T-cell (primary cell): ENCODE data around the gene VSTM5. TPM values are rescaled to one million over a fixed set of nuclear protein-coding genes. Genes with fewer than 3 reads are reported as not detected.

Experiments
- ATAC-seq, 4 experiments: fragments of 200-7000 bp in 3 of 4; fragments of 150-1000 bp in 1 of 4; cut with Tn5 transposase; replicated peaks in 1 of 4; 1 replicate in 3 of 4; 2 replicates in 1 of 4; pipeline ENCODE4 v1.10.0; 2021; ENCODE audit warnings: moderate library complexity in 3 of 4, mild to moderate bottlenecking in 2 of 4, moderate number of reproducible peaks in 1 of 4
- CTCF ChIA-PET, 2 donors: fragments of 300-600 bp; sonication (Branson Sonifier 250); formaldehyde crosslinking; loops; one replicate each; lab custom pipeline; 2022; ENCODE audit warnings: antibody characterized with exemption in 2 of 2; lab: Charles Lee
- POLR2A ChIA-PET, 2 donors: fragments of 300-600 bp; sonication (Branson Sonifier 250); formaldehyde crosslinking; loops; one replicate each; lab custom pipeline; 2022; ENCODE audit warnings: antibody characterized with exemption in 2 of 2; lab: Charles Lee
- DNase-seq, 35 experiments: peaks; one replicate each; pipeline versions ENCODE4 v3.0.0 to v3.0.0-alpha.2; 2013 to 2023
- H3K27ac ChIP-seq: one replicate; pipeline ENCODE4 v1.5.1; 2013; ENCODE audit warnings: low read length
- H3K27me3 ChIP-seq, 2 experiments: replicated peaks in 1 of 2; 1 replicate in 1 of 2; 2 replicates in 1 of 2; pipeline versions ENCODE4 v1.6.1 to v1.7.0; 2013; ENCODE audit warnings: low read length in 1 of 2, mixed read lengths in 1 of 2; ENCODE audit not compliant: control insufficient read depth in 2 of 2, insufficient read depth in 2 of 2; ENCODE audit errors: extremely low read depth in 1 of 2
- H3K36me3 ChIP-seq, 2 donors: 1 replicate in 1 of 2; 2 replicates in 1 of 2; pipeline versions ENCODE4 v1.6.1 to v1.7.0; 2013; ENCODE audit warnings: low read length in 1 of 2; ENCODE audit not compliant: control insufficient read depth in 2 of 2, insufficient read depth in 1 of 2; ENCODE audit errors: extremely low read depth in 1 of 2
- H3K4me1 ChIP-seq, 2 experiments: 1 replicate in 1 of 2; 2 replicates in 1 of 2; pipeline versions ENCODE4 v1.6.1 to v1.7.0; 2013; ENCODE audit warnings: low read length in 2 of 2, mixed read lengths in 1 of 2; ENCODE audit not compliant: insufficient read depth in 2 of 2, control insufficient read depth in 1 of 2; ENCODE audit errors: extremely low read depth in 1 of 2
- H3K4me3 ChIP-seq, 2 donors: 1 replicate in 1 of 2; 2 replicates in 1 of 2; pipeline versions ENCODE4 v1.5.1 to v1.7.0; 2013; ENCODE audit warnings: mild to moderate bottlenecking in 2 of 2, low read length in 1 of 2, moderate library complexity in 1 of 2; ENCODE audit not compliant: control insufficient read depth in 1 of 2; ENCODE audit errors: extremely low read depth in 1 of 2
- H3K9me3 ChIP-seq: 2 replicates; pipeline ENCODE4 v1.7.0; 2013
- H3K27ac Mint-ChIP-seq, 2 donors: one replicate each; pipeline ENCODE4 v1.8.0; 2020 to 2021; ENCODE audit warnings: mild to moderate bottlenecking in 2 of 2, mixed read lengths in 2 of 2
- H3K27me3 Mint-ChIP-seq, 2 donors: one replicate each; pipeline ENCODE4 v1.8.0; 2021 to 2022; ENCODE audit warnings: mixed read lengths in 2 of 2
- H3K36me3 Mint-ChIP-seq: one replicate; pipeline ENCODE4 v1.8.0; 2021; ENCODE audit warnings: mixed read lengths
- H3K4me1 Mint-ChIP-seq, 3 donors: one replicate each; pipeline ENCODE4 v1.8.0; 2020 to 2022; ENCODE audit warnings: mixed read lengths in 3 of 3, mild to moderate bottlenecking in 1 of 3
- H3K4me3 Mint-ChIP-seq, 3 donors: one replicate each; pipeline ENCODE4 v1.8.0; 2020 to 2022; ENCODE audit warnings: mild to moderate bottlenecking in 3 of 3, mixed read lengths in 3 of 3, moderate library complexity in 3 of 3
- H3K9me3 Mint-ChIP-seq, 3 donors: one replicate each; pipeline ENCODE4 v1.8.0; 2020 to 2022; ENCODE audit warnings: mixed read lengths in 3 of 3
- WGBS: methylation state at CpG from one replicate; pipeline ENCODE4 v1.1.5; 2013; ENCODE audit warnings: missing lambda C conversion rate; ENCODE audit not compliant: insufficient coverage; 5-methylcytosine and 5-hydroxymethylcytosine counted together
- total RNA-seq, 35 experiments: library from RNA in 6 of 35; stranded (reverse) in 6 of 35; fragments of 120-200 nt in 1 of 35; gene quantifications; one replicate each; pipeline versions ENCODE4 v1.2.1 to v1.2.4 and lab custom pipeline; 2013 to 2026

Gene VSTM5
- total RNA-seq, 5 donors from 2014 or later (not counting 1 experiment from before 2014, with no cell fraction given), result not detected

DNA sequence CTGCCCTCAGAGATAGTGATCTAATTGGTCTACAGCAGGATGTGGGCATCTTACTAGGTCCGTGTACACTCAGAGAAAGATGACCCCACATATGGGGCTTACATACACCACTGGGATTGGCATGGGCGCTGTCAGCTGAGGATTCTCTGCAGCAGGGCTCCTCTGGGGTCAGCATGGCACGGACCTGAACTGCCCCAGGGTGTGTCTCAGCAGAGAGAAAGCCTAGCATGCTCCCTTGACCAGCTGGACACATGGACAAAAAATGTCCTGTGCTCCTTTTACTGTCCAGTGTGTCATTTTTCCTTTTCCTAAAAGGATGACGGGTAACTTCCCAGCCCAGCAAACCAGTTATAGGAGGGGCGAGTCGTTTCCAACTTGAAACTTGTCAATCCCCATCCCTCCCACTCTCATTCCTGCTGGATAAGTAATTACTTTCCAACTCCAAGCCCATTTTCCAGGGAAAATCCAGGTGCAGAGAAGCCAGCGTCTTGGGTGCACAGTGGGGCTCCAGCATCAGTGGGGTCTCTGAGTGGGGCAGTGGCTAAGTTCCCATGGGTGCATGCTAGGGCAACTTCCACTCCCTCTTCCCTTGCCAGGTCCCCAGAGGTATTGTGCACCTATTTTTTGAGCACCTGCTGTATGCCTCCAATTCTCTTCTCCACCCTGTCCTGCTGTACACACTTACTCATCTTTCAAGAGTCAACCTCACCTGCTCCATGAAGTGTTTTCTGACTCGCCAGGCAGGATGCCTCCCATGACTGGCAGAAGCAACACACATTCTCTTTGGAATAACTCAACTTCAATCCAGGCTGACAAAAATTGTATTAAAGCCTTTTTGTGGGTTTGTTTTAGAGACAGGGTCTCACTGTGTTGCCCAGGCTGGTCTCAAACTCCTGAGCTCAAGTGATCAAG, 5.0 kb downstream of the VSTM5 start:
- DNase-seq (no peak), ATAC-seq (no peak)
- H3K27me3 Mint-ChIP-seq, result peaks cover 20 to 27% of the 10 kb centered on the region in 2 donors
- H3K4me1 Mint-ChIP-seq, result peaks cover 0 to 5% (median 5%) of the 10 kb centered on the region in 3 donors
- Histone ChIP-seq H3K9me3 (no peaks in the 10 kb centered on the region), H3K4me3 (no peak overlapping the region), H3K36me3 (no peaks in the 10 kb centered on the region), H3K27me3 (peaks cover 4 to 22% of the 10 kb centered on the region in 2 experiments), H3K4me1 (peaks cover 0 to 6% of the 10 kb centered on the region in 2 experiments), H3K27ac (no peak overlapping the region)
- H3K27ac Mint-ChIP-seq, result no peak overlapping the region
- WGBS, result 73% methylated on average over 5 of the region's 8 CpGs
- CTCF ChIA-PET, result no interaction called here
- no peak overlapping the region for H3K4me3 Mint-ChIP-seq
- no peaks in the 10 kb centered on the region for H3K9me3 Mint-ChIP-seq
- no peaks in the 10 kb centered on the region for H3K36me3 Mint-ChIP-seq
- POLR2A ChIA-PET, result no interaction called here

DNA sequence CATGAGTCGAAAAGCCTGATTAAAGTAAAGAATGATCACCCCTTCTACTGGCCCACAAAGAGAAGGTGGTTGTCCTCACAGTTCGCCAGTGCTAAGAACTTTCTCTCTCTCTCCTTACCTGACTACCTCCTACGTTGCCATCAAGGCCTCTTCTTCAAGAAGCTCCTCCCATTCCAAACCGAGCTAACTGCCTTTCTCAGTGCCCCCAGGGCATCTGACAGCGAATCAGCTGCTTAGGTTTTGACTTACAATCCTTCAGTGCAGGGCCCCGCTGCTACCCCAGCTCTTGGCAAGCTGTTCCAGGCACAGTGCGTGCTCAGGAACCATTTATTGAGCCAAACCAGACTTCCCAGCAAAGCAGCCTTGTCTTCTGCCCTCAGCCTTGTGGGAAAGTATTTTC, 5.8 kb downstream of the VSTM5 start:
- CTCF ChIA-PET, result no interaction called here
- H3K4me3 ChIP-seq, result no peak overlapping the region
- Mint-ChIP-seq H3K27ac (no peak overlapping the region), H3K4me1 (peaks cover 0 to 3% (median 3%) of the 10 kb centered on the region in 3 donors), H3K9me3 (no peaks in the 10 kb centered on the region), H3K27me3 (peaks cover 17 to 24% of the 10 kb centered on the region in 2 donors), H3K36me3 (no peaks in the 10 kb centered on the region), H3K4me3 (no peak overlapping the region)
- 65% methylated on average over 5 of the region's 7 CpGs for WGBS
- H3K9me3 ChIP-seq, result no peaks in the 10 kb centered on the region
- ATAC-seq, result no peak
- peaks cover 0 to under 1% of the 10 kb centered on the region in 2 experiments for H3K4me1 ChIP-seq
- peaks cover 3 to 15% of the 10 kb centered on the region in 2 experiments for H3K27me3 ChIP-seq
- no peak for DNase-seq
- POLR2A ChIA-PET, result no interaction called here
- no peak overlapping the region for H3K27ac ChIP-seq
- no peaks in the 10 kb centered on the region for H3K36me3 ChIP-seq

DNA sequence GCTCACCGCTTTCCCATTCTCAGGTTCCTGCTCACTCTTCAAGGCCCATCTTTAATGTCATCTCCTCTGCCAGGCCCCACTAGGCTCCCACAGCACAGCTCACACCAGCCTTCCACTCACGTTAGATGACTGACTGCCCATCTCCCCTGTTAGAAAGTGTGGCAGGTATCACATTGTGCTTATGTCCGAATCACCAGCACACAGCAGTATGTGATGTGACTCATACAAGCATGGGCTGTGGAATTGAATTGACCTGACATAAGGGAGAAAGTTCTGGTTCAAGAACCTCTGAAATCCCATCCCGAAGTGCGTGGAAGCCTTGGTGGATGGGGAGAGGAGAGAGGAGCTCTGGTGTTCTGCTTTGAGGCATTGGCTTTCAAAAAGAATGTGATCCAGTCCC, 6.5 kb downstream of the VSTM5 start:
- Mint-ChIP-seq H3K27me3 (peaks cover 10 to 18% of the 10 kb centered on the region in 2 donors), H3K4me3 (no peak overlapping the region), H3K4me1 (no peaks in the 10 kb centered on the region), H3K36me3 (no peaks in the 10 kb centered on the region), H3K9me3 (no peaks in the 10 kb centered on the region), H3K27ac (no peak overlapping the region)
- DNase-seq (no peak), ATAC-seq (no peak)
- POLR2A ChIA-PET, result no interaction called here
- 94% methylated on average over 3 of the region's 5 CpGs for WGBS
- CTCF ChIA-PET, result no interaction called here
- Histone ChIP-seq H3K36me3 (no peaks in the 10 kb centered on the region), H3K27ac (no peak overlapping the region), H3K9me3 (no peaks in the 10 kb centered on the region), H3K4me3 (no peak overlapping the region), H3K27me3 (peaks cover 0 to 8% of the 10 kb centered on the region in 2 experiments), H3K4me1 (no peaks in the 10 kb centered on the region)

DNA sequence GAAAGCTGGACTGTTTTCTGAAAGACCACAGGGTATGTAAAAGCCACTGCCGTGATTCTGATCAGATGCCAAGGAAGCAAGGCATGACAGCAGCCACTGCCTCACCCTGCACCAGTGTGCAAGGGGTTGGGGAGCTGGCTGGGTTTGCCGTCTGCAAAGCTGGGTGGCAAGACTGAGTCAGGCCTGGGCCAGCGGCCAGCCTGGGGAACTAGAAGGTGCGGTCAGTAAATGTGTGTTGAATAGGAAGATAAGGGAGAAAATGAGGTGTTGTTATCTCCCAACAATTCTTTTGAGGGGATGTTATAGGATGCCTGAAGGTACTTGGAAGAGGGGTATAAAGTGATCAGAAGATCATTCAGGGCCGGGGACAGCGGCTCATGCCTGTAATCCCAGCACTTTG, 8.0 kb downstream of the VSTM5 start:
- Histone ChIP-seq H3K9me3 (no peaks in the 10 kb centered on the region), H3K4me1 (no peaks in the 10 kb centered on the region), H3K4me3 (no peak overlapping the region), H3K27ac (no peak overlapping the region), H3K27me3 (peaks cover 0 to 3% of the 10 kb centered on the region in 2 experiments), H3K36me3 (no peaks in the 10 kb centered on the region)
- Mint-ChIP-seq H3K4me1 (no peaks in the 10 kb centered on the region), H3K4me3 (no peak overlapping the region), H3K9me3 (no peaks in the 10 kb centered on the region), H3K36me3 (no peaks in the 10 kb centered on the region), H3K27me3 (peaks cover 4 to 5% of the 10 kb centered on the region in 2 donors), H3K27ac (no peak overlapping the region)
- CTCF ChIA-PET, result no interaction called here
- no peak for DNase-seq
- ATAC-seq, result no peak
- POLR2A ChIA-PET, result no interaction called here
- 49% methylated on average over 5 of the region's 6 CpGs for WGBS

DNA sequence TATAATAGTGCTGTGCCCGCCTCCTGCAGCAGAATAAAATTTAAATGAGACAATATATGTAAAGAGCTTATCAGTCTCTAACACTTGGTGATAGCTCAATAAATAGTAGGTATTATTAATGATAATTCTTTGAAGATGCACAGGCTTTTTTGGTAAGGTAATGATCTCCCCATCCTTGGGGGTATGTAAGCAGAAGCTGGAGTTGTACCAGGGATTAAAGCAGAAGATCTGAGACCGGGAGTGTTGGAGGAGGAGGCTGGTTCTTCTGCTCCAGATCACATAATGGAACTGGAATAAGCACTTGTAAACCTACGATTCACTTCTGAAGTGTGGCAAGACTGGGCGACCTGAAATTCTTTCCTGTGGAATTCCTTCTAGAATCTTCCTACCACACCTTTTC, 8.4 kb downstream of the VSTM5 start:
- H3K4me3 ChIP-seq, result no peak overlapping the region
- DNase-seq, result no peak
- H3K9me3 ChIP-seq, result no peaks in the 10 kb centered on the region
- Mint-ChIP-seq H3K27me3 (peaks cover 0 to 4% of the 10 kb centered on the region in 2 donors), H3K36me3 (no peaks in the 10 kb centered on the region), H3K4me1 (no peaks in the 10 kb centered on the region), H3K9me3 (no peaks in the 10 kb centered on the region), H3K27ac (no peak overlapping the region), H3K4me3 (no peak overlapping the region)
- peaks cover 0 to 3% of the 10 kb centered on the region in 2 experiments for H3K27me3 ChIP-seq
- H3K27ac ChIP-seq, result no peak overlapping the region
- ChIA-PET POLR2A (no interaction called here), CTCF (no interaction called here)
- 100% methylated on average over 2 of the region's 4 CpGs for WGBS
- ATAC-seq, result no peak
- H3K36me3 ChIP-seq, result no peaks in the 10 kb centered on the region
- no peaks in the 10 kb centered on the region for H3K4me1 ChIP-seq

DNA sequence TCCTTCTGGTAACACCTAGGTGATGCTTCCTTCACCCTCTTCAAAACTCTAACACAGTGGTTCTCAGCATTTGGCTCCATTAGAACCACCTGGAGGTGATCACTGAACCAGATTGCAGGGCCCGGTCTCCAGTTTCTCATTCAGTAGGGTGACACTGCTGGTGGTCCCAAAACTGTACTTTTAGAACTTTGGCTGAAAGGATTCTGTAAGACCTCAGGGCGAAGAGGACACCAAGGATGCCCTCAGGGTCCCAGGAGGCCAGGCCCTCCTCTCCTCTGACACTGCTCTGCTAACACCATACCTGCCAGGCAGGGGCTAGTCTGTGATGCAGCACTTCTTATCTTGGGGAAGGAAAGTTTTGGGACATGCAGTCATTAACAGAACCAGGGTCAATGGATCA, 9.0 kb downstream of the VSTM5 start:
- Mint-ChIP-seq H3K36me3 (no peaks in the 10 kb centered on the region), H3K27ac (no peak overlapping the region), H3K4me1 (no peaks in the 10 kb centered on the region), H3K27me3 (peaks cover 0 to 4% of the 10 kb centered on the region in 2 donors), H3K4me3 (no peak overlapping the region), H3K9me3 (no peaks in the 10 kb centered on the region)
- WGBS, result 71% methylated on average over 2 of the region's 2 CpGs
- Histone ChIP-seq H3K27ac (no peak overlapping the region), H3K9me3 (no peaks in the 10 kb centered on the region), H3K36me3 (no peaks in the 10 kb centered on the region), H3K27me3 (peaks cover 0 to 3% of the 10 kb centered on the region in 2 experiments), H3K4me3 (no peak overlapping the region), H3K4me1 (no peaks in the 10 kb centered on the region)
- DNase-seq (no peak), ATAC-seq (no peak)
- ChIA-PET POLR2A (no interaction called here), CTCF (no interaction called here)
